BJ (cell line): Measurements from ENCODE around the gene BRCC3. TPM values are rescaled to one million over a fixed set of nuclear protein-coding genes. Genes with fewer than 3 reads are reported as not detected.
"Not testable (repeated sequence)": the region's sequence is repeated elsewhere in the genome, so short reads cannot be mapped to it uniquely, and the experiment has no call there.

Experiments
- CTCF ChIA-PET: fragments of 350-600 bp; formaldehyde crosslinking; extraction: SDS; loops from one replicate; lab custom pipeline; 2021; ENCODE audit warnings: antibody characterized with exemption, inconsistent platforms; lab: Yijun Ruan, JAX
- POLR2A ChIA-PET: fragments of 300-600 bp; sonication (Branson Sonifier 250); formaldehyde crosslinking; extraction: SDS; loops from one replicate; lab custom pipeline; 2021; ENCODE audit warnings: antibody characterized with exemption; lab: Charles Lee
- DNase-seq: peaks from one replicate; pipeline ENCODE4 v3.0.0-alpha.2; 2011; ENCODE audit warnings: low read depth
- H3K27me3 ChIP-seq: 2 replicates; pipeline ENCODE4 v1.6.0; 2011; ENCODE audit warnings: low read length; ENCODE audit not compliant: control insufficient read depth, insufficient read depth
- H3K36me3 ChIP-seq: 2 replicates; pipeline ENCODE4 v1.5.1; 2011; ENCODE audit warnings: low read length; ENCODE audit not compliant: control insufficient read depth, insufficient read depth
- H3K4me3 ChIP-seq: 2 replicates; pipeline ENCODE4 v1.5.1; 2011; ENCODE audit warnings: low read depth, mild to moderate bottlenecking, control low read depth, low read length
- CTCF ChIP-seq: IDR thresholded peaks from 2 replicates; pipeline ENCODE4 v1.5.1; 2011; ENCODE audit warnings: low read depth, mild to moderate bottlenecking, control low read depth, inconsistent platforms, low read length, moderate library complexity; ENCODE audit not compliant: insufficient read depth
- polyA plus RNA-seq: library from polyadenylated mRNA; depleted of rRNA; stranded (reverse); fragments of >200 nt; gene quantifications from 2 replicates; pipeline ENCODE4 v1.2.3, GENCODE V29; 2011; rRNA removed

Gene BRCC3
- polyA plus RNA-seq, 1 experiment = 11.6 TPM

DNA sequence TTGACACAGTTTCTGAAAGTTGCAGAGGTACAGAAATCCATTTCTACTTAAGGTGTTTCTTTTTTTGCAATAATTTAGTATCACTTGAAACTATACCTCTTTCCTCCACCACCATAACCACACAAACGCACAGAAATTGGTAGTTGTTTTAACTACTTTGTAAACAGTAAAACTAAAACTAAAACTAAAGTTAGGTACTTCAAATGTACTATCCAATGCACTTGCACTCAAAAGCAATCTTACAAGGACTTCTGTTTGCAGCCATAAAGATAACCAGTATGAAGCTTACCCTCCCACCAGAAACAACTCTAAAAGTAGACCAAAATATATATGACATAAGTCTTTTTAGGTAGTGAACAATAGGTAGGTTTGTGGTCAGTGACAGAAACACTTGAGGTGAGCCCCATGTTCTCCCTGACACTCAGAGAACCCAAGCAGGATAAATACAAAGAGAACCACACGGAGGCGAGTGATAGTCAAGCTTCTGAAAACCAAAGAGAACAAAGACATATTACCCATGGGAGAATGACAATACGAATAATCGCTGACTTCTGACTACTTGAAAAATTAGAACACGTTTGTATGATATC, 72.7 kb downstream of the BRCC3 start:
- H3K27me3 ChIP-seq = no peaks in the 10 kb centered on the region
- POLR2A ChIA-PET = no interaction called here
- no peak for TF ChIP-seq CTCF
- CTCF ChIA-PET = no interaction called here
- no peak for DNase-seq
- H3K4me3 ChIP-seq = no peak overlapping the region
- H3K36me3 ChIP-seq = no peaks in the 10 kb centered on the region

DNA sequence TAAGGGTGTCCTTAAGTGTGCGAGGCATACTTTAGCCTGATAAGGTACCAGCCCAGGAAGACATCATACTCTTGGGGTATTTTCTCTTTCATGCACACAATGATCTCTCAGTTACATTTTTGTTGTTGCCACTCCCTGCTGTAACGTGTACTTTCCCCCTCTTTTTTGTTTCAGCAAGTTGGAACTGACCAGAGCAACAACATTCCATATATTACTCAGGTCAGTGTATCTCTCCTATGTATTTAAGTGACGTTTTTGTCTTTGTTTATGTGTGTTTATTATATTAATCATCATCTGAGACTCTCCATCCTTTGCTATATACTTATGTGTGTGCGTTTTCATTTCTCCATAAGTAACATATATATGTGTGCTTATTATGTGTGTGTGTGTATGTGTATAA, 73.6 kb downstream of the BRCC3 start:
- ChIA-PET CTCF (no interaction called here), POLR2A (no interaction called here)
- TF ChIP-seq CTCF = no peak

DNA sequence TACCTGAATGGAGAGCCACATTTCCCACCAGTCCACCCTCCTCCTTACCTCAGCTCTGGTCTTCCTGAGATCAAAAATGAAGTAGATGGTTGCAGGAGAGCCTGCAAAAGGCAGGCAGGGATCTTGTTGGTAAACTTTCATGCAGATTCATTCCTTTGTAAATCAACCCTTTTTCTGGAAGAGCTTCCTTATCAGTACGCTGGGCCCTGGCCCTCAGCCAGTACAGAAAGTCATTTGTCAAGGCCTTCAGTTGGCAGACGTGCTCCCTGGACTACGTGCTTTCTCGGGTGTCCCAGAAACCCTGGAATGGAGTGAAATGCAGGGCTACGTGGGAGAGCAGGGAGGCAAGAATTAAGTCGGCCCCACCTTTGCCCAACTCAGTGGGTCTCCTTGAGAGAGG, 76.3 kb downstream of the BRCC3 start:
- DNase-seq, H3K4me3 ChIP-seq, H3K27me3 ChIP-seq, CTCF ChIA-PET, POLR2A ChIA-PET, H3K36me3 ChIP-seq: not testable (repeated sequence)

More for the DNA sequence above, 73.6 kb downstream of the BRCC3 start:
- DNase-seq = no peak
- Histone ChIP-seq H3K27me3 (no peaks in the 10 kb centered on the region), H3K36me3 (no peaks in the 10 kb centered on the region), H3K4me3 (no peak overlapping the region)

DNA sequence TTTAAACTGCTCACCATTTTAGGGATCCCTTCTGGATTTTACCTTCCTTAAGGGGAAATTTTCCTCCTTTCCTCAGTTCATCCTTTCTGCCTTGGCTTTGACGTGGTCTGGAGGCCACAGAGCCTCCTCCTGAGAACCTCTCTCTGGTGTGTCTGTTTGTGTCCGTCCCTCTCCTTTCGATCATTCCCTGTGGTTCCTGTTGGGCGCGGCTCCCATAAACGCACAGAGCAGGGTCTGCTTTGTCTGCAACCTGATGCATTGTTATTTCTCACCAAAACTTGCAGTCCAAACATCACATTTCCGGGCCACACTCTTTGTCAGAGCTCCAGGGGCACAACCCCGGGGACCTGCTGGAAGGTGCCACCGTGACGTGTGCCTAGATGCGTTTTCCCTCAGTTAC, 76.9 kb downstream of the BRCC3 start:
- H3K27me3 ChIP-seq, DNase-seq, H3K36me3 ChIP-seq, POLR2A ChIA-PET, H3K4me3 ChIP-seq: not testable (repeated sequence)
- CTCF ChIA-PET = interaction anchor here (1.1 to 2.2 kb wide), 5 partner anchors 11 to 230 kb away, joined by 3 to 12 read pairs (median 5); no protein-coding TSS in a partner anchor

DNA sequence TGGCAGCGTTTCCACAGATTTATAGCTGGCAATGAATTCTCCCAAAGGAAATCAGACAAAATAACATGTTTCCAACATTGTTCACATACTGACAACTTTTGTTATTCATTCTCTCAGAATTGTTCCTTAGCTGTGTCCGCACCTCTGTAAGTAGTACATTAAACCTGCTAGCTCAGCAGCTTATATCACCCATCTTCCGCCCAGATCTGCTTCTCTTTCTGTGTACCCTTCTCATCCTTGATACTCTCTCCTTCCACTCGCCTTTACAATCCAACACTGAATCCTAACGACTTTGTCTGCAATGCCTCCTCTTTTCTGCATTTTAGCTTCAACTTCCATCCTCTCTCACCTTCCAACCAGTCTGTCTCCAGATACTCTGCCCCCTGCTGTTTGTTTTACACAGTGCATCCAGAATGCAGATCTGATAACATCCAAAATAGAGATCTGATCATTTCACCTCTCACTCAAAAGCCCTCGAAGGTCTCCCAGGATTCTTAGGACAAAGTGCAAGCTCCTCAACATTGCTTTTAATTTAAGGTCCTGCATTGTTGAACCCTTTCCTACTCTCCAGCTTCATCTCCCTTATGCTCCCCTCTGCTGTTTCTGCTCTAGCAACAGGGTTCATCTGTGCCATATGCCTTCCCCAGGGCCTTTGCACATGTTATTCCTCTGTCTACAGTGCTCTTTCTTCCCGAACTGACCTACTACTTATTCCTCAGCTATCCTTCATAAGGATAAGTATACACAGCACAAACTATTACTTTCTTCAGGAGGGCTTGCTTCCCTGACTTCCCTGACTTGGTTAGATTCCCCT, 77.6 kb downstream of the BRCC3 start:
- no peak overlapping the region for H3K4me3 ChIP-seq
- POLR2A ChIA-PET = no interaction called here
- H3K36me3 ChIP-seq = no peaks in the 10 kb centered on the region
- no peaks in the 10 kb centered on the region for H3K27me3 ChIP-seq
- TF ChIP-seq CTCF = peak; percentile 51
- CTCF ChIA-PET = interaction anchor here (0.8 to 2.2 kb wide), 6 partner anchors 12 to 231 kb away, joined by 3 to 12 read pairs (median 5); no protein-coding TSS in a partner anchor
- DNase-seq = no peak

DNA sequence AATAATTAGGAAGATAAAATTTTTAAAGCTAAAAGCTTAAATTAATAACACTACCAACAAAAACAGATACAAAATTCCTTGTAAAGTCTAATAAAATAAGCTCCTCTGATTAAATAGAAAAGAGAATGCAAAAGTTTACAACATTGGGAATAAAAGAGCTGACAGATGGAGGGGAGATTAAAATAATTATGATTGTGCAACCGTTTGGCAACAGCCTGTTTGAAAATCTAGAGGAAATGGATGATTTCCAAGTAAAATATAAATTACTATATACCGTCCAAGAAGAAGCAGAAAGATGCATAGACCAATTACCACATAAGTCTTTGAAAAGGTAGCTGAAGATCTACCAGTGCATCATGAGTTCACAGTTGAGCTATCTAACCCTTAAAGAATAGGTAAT, 98.6 kb downstream of the BRCC3 start:
- ChIA-PET POLR2A (no interaction called here), CTCF (no interaction called here)
- no peak for DNase-seq
- no peaks in the 10 kb centered on the region for H3K27me3 ChIP-seq
- no peak overlapping the region for H3K4me3 ChIP-seq
- no peak for TF ChIP-seq CTCF
- H3K36me3 ChIP-seq = no peaks in the 10 kb centered on the region

Other genes with a start within 250 kb of the BRCC3 start
- gene SMIM9, start 236.8 kb upstream of the BRCC3 start, polyA plus RNA-seq = not detected in 2 replicates
- 6.5 and 7.1 TPM in 2 replicates for gene F8A1, start 185.2 kb upstream of the BRCC3 start, polyA plus RNA-seq
- 2.7 and 3.4 TPM in 2 replicates for gene F8, start 48.8 kb upstream of the BRCC3 start, polyA plus RNA-seq
- 65.2 and 86.6 TPM in 2 replicates for gene FUNDC2, start 44.7 kb upstream of the BRCC3 start, polyA plus RNA-seq
- gene CMC4, start 372 bp upstream of the BRCC3 start, polyA plus RNA-seq = 10.0 and 13.4 TPM in 2 replicates
- gene MTCP1, start 372 bp upstream of the BRCC3 start, polyA plus RNA-seq = 1.2 and 5.4 TPM in 2 replicates
- 11.3 and 30.7 TPM in 2 replicates for gene VBP1, start 145.0 kb downstream of the BRCC3 start, polyA plus RNA-seq
- 0.26 and 0.29 TPM in 2 replicates for gene RAB39B, start 193.0 kb downstream of the BRCC3 start, polyA plus RNA-seq